NCI-H1048 (cell line): ENCODE data around the gene ARMCX5.
A peak's percentile ranks its signal among the peaks of the same experiment; 100 is the strongest.

ENCODE experiments used
- DNase-seq: peaks from one replicate; lab custom pipeline; 2025; lab: John Stamatoyannopoulos, UW

ARMCX5 gene

GRCh38 chrX:102599084-102599950 is at the start of gene ARMCX5:
Gene ARMCX5, plus strand, starts transcription at chrX:102599515. Its CDS starts 2,627 bp downstream, at chrX:102602142.
- DNase-seq = peak; percentile 15

GRCh38 chrX:102558607-102559006 is 40.7 kb upstream of the ARMCX5 start:
- DNase-seq = no peak

GRCh38 chrX:102560423-102561068 is 38.8 kb upstream of the ARMCX5 start:
- DNase-seq = no peak

- no peak for DNase-seq
These were observed 18.4 kb upstream of the ARMCX5 start for GRCh38 chrX:102580891-102581290.

GRCh38 chrX:102593367-102593766 is 5.9 kb upstream of the ARMCX5 start:
- DNase-seq = no peak

- no peak for DNase-seq
These were observed 750 bp downstream of the ARMCX5 start for GRCh38 chrX:102599951-102600579.

- DNase-seq = no peak
These were observed 5.0 kb downstream of the ARMCX5 start for GRCh38 chrX:102604327-102604726.

GRCh38 chrX:102606115-102606514 is 6.8 kb downstream of the ARMCX5 start:
- DNase-seq = no peak

- DNase-seq = no peak
These were observed 11.6 kb downstream of the ARMCX5 start for GRCh38 chrX:102610905-102611304.

GRCh38 chrX:102624105-102624504 is 24.8 kb downstream of the ARMCX5 start:
- DNase-seq = no peak

GRCh38 chrX:102627640-102628039 is 28.3 kb downstream of the ARMCX5 start:
- no peak for DNase-seq

GRCh38 chrX:102637561-102637960 is 38.2 kb downstream of the ARMCX5 start:
- no peak for DNase-seq

GRCh38 chrX:102650903-102651241 is 51.6 kb downstream of the ARMCX5 start:
- DNase-seq = no peak

- no peak for DNase-seq
These were observed 52.1 kb downstream of the ARMCX5 start, which contains the start of gene GPRASP1 for GRCh38 chrX:102651242-102652011. Gene GPRASP1, plus strand, starts transcription at chrX:102651483. Its CDS starts 2,431 bp downstream, at chrX:102653914.

- no peak for DNase-seq
These were observed 52.8 kb downstream of the ARMCX5 start for GRCh38 chrX:102652031-102652688.
